ENCODE results near the gene AIDA. TPM values are rescaled to one million over a fixed set of nuclear protein-coding genes. Genes with fewer than 3 reads are reported as not detected.
A peak's percentile ranks its signal among the peaks of the same experiment; 100 is the strongest.

The AIDA gene
- total RNA-seq, 1 experiment from 2014 or later = 38.0 TPM

GRCh38 chr1:222709700-222710153, 2.6 kb downstream of the AIDA start:
- H2AFZ ChIP-seq (ENCODE audit: low read length) = no peak overlapping the region
- H4K20me1 ChIP-seq (ENCODE audit: low read length) = 0 out of 2 replicates have a peak, but pooled peaks cover 7% of the 10 kb centered on the region
- ChIA-PET CTCF (no interaction called here), POLR2A (ENCODE audit: unreplicated experiment) (no interaction called here)
- no TSS peak for BruUV-seq (replicated peaks)
- intact Hi-C loops (cut with micrococcal nuclease) = loop anchor here (5.0 kb wide), 2 partner anchors 107 to 1922 kb away; partner anchors contain the start of gene MTARC1
- H3K27me3 ChIP-seq (ENCODE audit: low read length) = no peaks in the 10 kb centered on the region
- TF ChIP-seq EZH2 (IDR thresholded peaks at IDR 0.05; ENCODE audit: low read length, unreplicated experiment) (no peak), CTCF (conservative IDR thresholded peaks at IDR 0.05; ENCODE audit: low read depth, low read length) (no peak), EZH2phosphoT487 (IDR thresholded peaks at IDR 0.05; ENCODE audit: borderline replicate concordance, low read length) (no peak)
- no peak overlapping the region for H3K27ac ChIP-seq (ENCODE audit: low read length)
- no peaks in the 10 kb centered on the region for H3K36me3 ChIP-seq (ENCODE audit: low read depth, low read length)
- ATAC-seq (no peak), DNase-seq (no peak)
- no peak overlapping the region for H3K9ac ChIP-seq (ENCODE audit: low read length)
- peaks cover 5% of the 10 kb centered on the region for H3F3A ChIP-seq (ENCODE audit: low read length, unreplicated experiment)
- H3K79me2 ChIP-seq (ENCODE audit: low read length) = peaks cover 86% of the 10 kb centered on the region
- peak overlapping the region; percentile 79; the same call in 1 of the 2 replicates for H3K4me3 ChIP-seq (ENCODE audit: low read length)
- peak overlapping the region; percentile 95 for H3K4me2 ChIP-seq (ENCODE audit: low read length)
- no peaks in the 10 kb centered on the region for H3K9me2 ChIP-seq (replicated peaks; ENCODE audit: low read length)
- H3K4me1 ChIP-seq (ENCODE audit: insufficient read depth, low read length) = peaks cover 19% of the 10 kb centered on the region
- no peaks in the 10 kb centered on the region for H3K9me3 ChIP-seq (ENCODE audit: low read length)

- CTCF ChIA-PET = no interaction called here
- H3K4me2 ChIP-seq (ENCODE audit: low read length) = no peak overlapping the region
- ATAC-seq (no peak), DNase-seq (no peak)
- TF ChIP-seq CTCF (conservative IDR thresholded peaks at IDR 0.05; ENCODE audit: low read depth, low read length) = peak; percentile 47; the same call in 1 of the 2 replicates
- no peak for TF ChIP-seq EZH2phosphoT487 (IDR thresholded peaks at IDR 0.05; ENCODE audit: borderline replicate concordance, low read length)
- TF ChIP-seq EZH2 (IDR thresholded peaks at IDR 0.05; ENCODE audit: low read length, unreplicated experiment) = no peak
- H3K4me3 ChIP-seq (ENCODE audit: low read length) = no peak overlapping the region
- no peaks in the 10 kb centered on the region for H3K9me3 ChIP-seq (ENCODE audit: low read length)
- H3F3A ChIP-seq (ENCODE audit: low read length, unreplicated experiment) = peaks cover 4% of the 10 kb centered on the region
- 0 out of 2 replicates have a peak, but pooled peaks cover 7% of the 10 kb centered on the region for H4K20me1 ChIP-seq (ENCODE audit: low read length)
- peaks cover 82% of the 10 kb centered on the region for H3K79me2 ChIP-seq (ENCODE audit: low read length)
- no peak overlapping the region for H2AFZ ChIP-seq (ENCODE audit: low read length)
- H3K36me3 ChIP-seq (ENCODE audit: low read depth, low read length) = peaks cover 8% of the 10 kb centered on the region; the same call in 1 of the 2 replicates
- POLR2A ChIA-PET (ENCODE audit: unreplicated experiment) = no interaction called here
- no peak overlapping the region for H3K27ac ChIP-seq (ENCODE audit: low read length)
- no peak overlapping the region for H3K9ac ChIP-seq (ENCODE audit: low read length)
- H3K4me1 ChIP-seq (ENCODE audit: insufficient read depth, low read length) = peaks cover 14% of the 10 kb centered on the region
- no peaks in the 10 kb centered on the region for H3K27me3 ChIP-seq (ENCODE audit: low read length)
- BruUV-seq (replicated peaks) = no TSS peak
- H3K9me2 ChIP-seq (replicated peaks; ENCODE audit: low read length) = no peaks in the 10 kb centered on the region
- intact Hi-C loops (cut with micrococcal nuclease) = no loop called here
Measured at GRCh38 chr1:222706815-222707214, 5.5 kb downstream of the AIDA start.

- no peaks in the 10 kb centered on the region for H3K4me1 ChIP-seq (ENCODE audit: insufficient read depth, low read length)
- no peak overlapping the region for H3K4me2 ChIP-seq (ENCODE audit: low read length)
- H4K20me1 ChIP-seq (ENCODE audit: low read length) = no peaks in the 10 kb centered on the region
- ChIA-PET POLR2A (ENCODE audit: unreplicated experiment) (no interaction called here), CTCF (no interaction called here)
- BruUV-seq (replicated peaks) = no TSS peak
- no peak overlapping the region for H2AFZ ChIP-seq (ENCODE audit: low read length)
- peaks cover 8% of the 10 kb centered on the region; the same call in 1 of the 2 replicates for H3K36me3 ChIP-seq (ENCODE audit: low read depth, low read length)
- H3K79me2 ChIP-seq (ENCODE audit: low read length) = peaks cover 58% of the 10 kb centered on the region
- H3K9ac ChIP-seq (ENCODE audit: low read length) = no peak overlapping the region
- no peaks in the 10 kb centered on the region for H3K9me3 ChIP-seq (ENCODE audit: low read length)
- H3F3A ChIP-seq (ENCODE audit: low read length, unreplicated experiment) = no peaks in the 10 kb centered on the region
- H3K9me2 ChIP-seq (replicated peaks; ENCODE audit: low read length) = no peaks in the 10 kb centered on the region
- H3K27me3 ChIP-seq (ENCODE audit: low read length) = no peaks in the 10 kb centered on the region
- intact Hi-C loops (cut with micrococcal nuclease) = no loop called here
- TF ChIP-seq CTCF (conservative IDR thresholded peaks at IDR 0.05; ENCODE audit: low read depth, low read length) = no peak
- no peak for TF ChIP-seq EZH2 (IDR thresholded peaks at IDR 0.05; ENCODE audit: low read length, unreplicated experiment)
- no peak for TF ChIP-seq EZH2phosphoT487 (IDR thresholded peaks at IDR 0.05; ENCODE audit: borderline replicate concordance, low read length)
- DNase-seq = no peak
- no peak overlapping the region for H3K27ac ChIP-seq (ENCODE audit: low read length)
- no peak for ATAC-seq
- no peak overlapping the region for H3K4me3 ChIP-seq (ENCODE audit: low read length)
Measured at GRCh38 chr1:222704260-222704659, 8.0 kb downstream of the AIDA start.
